Liver (tissue), 9 donors: Measurements from ENCODE around the gene CTPS1. TPM values are rescaled to one million over a fixed set of nuclear protein-coding genes. Genes with fewer than 3 reads are reported as not detected.

Source experiments
- DNase-seq: peaks from one replicate; pipeline ENCODE4 v3.0.0-alpha.2; 2017; ENCODE audit warnings: low spot score
- H3K27ac ChIP-seq, 2 donors: one replicate each; pipeline ENCODE4 v1.7.0; 2013; ENCODE audit warnings: inconsistent platforms in 2 of 2, low read length in 2 of 2, control low read depth in 1 of 2, low read depth in 1 of 2, mild to moderate bottlenecking in 1 of 2
- H3K27me3 ChIP-seq, 4 donors: one replicate each; pipeline versions ENCODE4 v1.6.1 to v1.7.0; 2013; ENCODE audit warnings: low read length in 3 of 4, inconsistent platforms in 1 of 4, mild to moderate bottlenecking in 1 of 4, moderate library complexity in 1 of 4; ENCODE audit not compliant: control insufficient read depth in 4 of 4, insufficient read depth in 4 of 4
- H3K36me3 ChIP-seq, 4 donors: one replicate each; pipeline versions ENCODE4 v1.6.1 to v1.7.0; 2013; ENCODE audit warnings: low read length in 3 of 4, mild to moderate bottlenecking in 3 of 4, low read depth in 1 of 4, moderate library complexity in 1 of 4; ENCODE audit not compliant: control insufficient read depth in 4 of 4, insufficient read depth in 3 of 4
- H3K4me1 ChIP-seq, 4 donors: one replicate each; pipeline versions ENCODE4 v1.6.1 to v1.7.0; 2013; ENCODE audit warnings: low read length in 3 of 4, mild to moderate bottlenecking in 3 of 4, moderate library complexity in 1 of 4; ENCODE audit not compliant: control insufficient read depth in 4 of 4, insufficient read depth in 4 of 4
- H3K4me3 ChIP-seq, 3 donors: one replicate each; pipeline versions ENCODE4 v1.6.1 to v1.7.0; 2013; ENCODE audit warnings: low read length in 3 of 3, control low read depth in 1 of 3, low read depth in 1 of 3, mild to moderate bottlenecking in 1 of 3
- H3K9ac ChIP-seq, 2 donors: one replicate each; pipeline ENCODE4 v1.7.0; 2013; ENCODE audit warnings: low read length in 2 of 2, mild to moderate bottlenecking in 2 of 2, moderate library complexity in 2 of 2, control low read depth in 1 of 2, low read depth in 1 of 2
- H3K9me3 ChIP-seq, 4 donors: one replicate each; pipeline versions ENCODE4 v1.6.1 to v1.7.0; 2013; ENCODE audit warnings: low read length in 3 of 4; ENCODE audit not compliant: control insufficient read depth in 4 of 4
- EGR1 ChIP-seq, 2 donors: IDR thresholded peaks; 2 replicates each; pipeline ENCODE4 v1.6.1; 2016 to 2018; ENCODE audit warnings: antibody characterized with exemption in 2 of 2, low read depth in 2 of 2
- FOXA1 ChIP-seq: IDR thresholded peaks from 2 replicates; pipeline ENCODE4 v1.6.1; 2016; ENCODE audit warnings: antibody characterized with exemption
- FOXA2 ChIP-seq: IDR thresholded peaks from 2 replicates; pipeline ENCODE4 v1.6.1; 2016; ENCODE audit warnings: antibody characterized with exemption
- GABPA ChIP-seq, 2 donors: IDR thresholded peaks in 1 of 2; conservative IDR thresholded peaks in 1 of 2; 2 replicates each; pipeline ENCODE4 v1.6.1; 2016; ENCODE audit warnings: antibody characterized with exemption in 2 of 2, mild to moderate bottlenecking in 1 of 2, moderate library complexity in 1 of 2
- HNF4A ChIP-seq, 2 donors: conservative IDR thresholded peaks; 2 replicates each; pipeline ENCODE4 v1.6.1; 2016; ENCODE audit warnings: antibody characterized with exemption in 2 of 2, mild to moderate bottlenecking in 2 of 2
- HNF4G ChIP-seq: IDR thresholded peaks from 2 replicates; pipeline ENCODE4 v1.6.1; 2016; ENCODE audit warnings: antibody characterized with exemption
- JUND ChIP-seq, 2 donors: IDR thresholded peaks; 2 replicates each; pipeline ENCODE4 v1.6.1; 2016; ENCODE audit warnings: antibody characterized with exemption in 2 of 2
- NR2F2 ChIP-seq: IDR thresholded peaks from 2 replicates; pipeline ENCODE4 v1.6.1; 2016; ENCODE audit warnings: antibody characterized with exemption
- RAD21 ChIP-seq, 2 donors: IDR thresholded peaks; 2 replicates each; pipeline ENCODE4 v1.6.1; 2016; ENCODE audit warnings: antibody characterized with exemption in 2 of 2, mild to moderate bottlenecking in 2 of 2
- RXRA ChIP-seq, 2 donors: IDR thresholded peaks; 2 replicates each; pipeline ENCODE4 v1.6.1; 2017 to 2018; ENCODE audit warnings: antibody characterized with exemption in 2 of 2, mild to moderate bottlenecking in 1 of 2
- SP1 ChIP-seq: IDR thresholded peaks from 2 replicates; pipeline ENCODE4 v1.6.1; 2018; ENCODE audit warnings: antibody characterized with exemption, mild to moderate bottlenecking
- TAF1 ChIP-seq: conservative IDR thresholded peaks from 2 replicates; pipeline ENCODE4 v1.6.1; 2016; ENCODE audit warnings: antibody characterized with exemption, mild to moderate bottlenecking
- YY1 ChIP-seq: IDR thresholded peaks from 2 replicates; pipeline ENCODE4 v1.6.1; 2016; ENCODE audit warnings: antibody characterized with exemption, mild to moderate bottlenecking
- WGBS: extraction: QIAGEN DNeasy Blood & Tissue Kit; methylation state at CpG from one replicate; pipeline ENCODE4 v1.1.7; 2013; 5-methylcytosine and 5-hydroxymethylcytosine counted together
- polyA plus RNA-seq, 2 donors: library from polyadenylated mRNA; stranded (reverse) in 1 of 2; unstranded in 1 of 2; fragments of 200-250 nt in 1 of 2; fragments of >200 nt in 1 of 2; fragmentation: Nextera tagmentation in 1 of 2; extraction: Ambion mirVana in 1 of 2; gene quantifications; one replicate each; pipeline versions ENCODE4 v1.2.1 to v1.2.3, GENCODE V29; 2013 to 2015
- total RNA-seq, 2 donors: library from RNA; depleted of rRNA; stranded (reverse); fragments of >200 nt; gene quantifications; one replicate each; pipeline ENCODE4 v1.2.3, GENCODE V29; 2014
- TF ChIP-seq, protein P1 (sequence below): IDR thresholded peaks from 2 replicates; pipeline ENCODE4 v1.6.1; 2016; ENCODE audit warnings: antibody characterized with exemption
- TF ChIP-seq, protein P2 (sequence below): fragments of 150-350 bp; IDR thresholded peaks from 2 replicates; pipeline ENCODE4 v1.5.1; 2017; ENCODE audit warnings: improper control_type of control experiment, low read depth, low read length; ENCODE audit not compliant: missing input control
- TF ChIP-seq, protein P3 (sequence below): IDR thresholded peaks from 2 replicates; pipeline ENCODE4 v1.6.1; 2016; ENCODE audit warnings: antibody characterized with exemption
- TF ChIP-seq, protein P4 (sequence below): IDR thresholded peaks from 2 replicates; pipeline ENCODE4 v1.6.1; 2016; ENCODE audit warnings: antibody characterized with exemption, mild to moderate bottlenecking
- TF ChIP-seq, protein P5 (sequence below): IDR thresholded peaks from 2 replicates; pipeline ENCODE4 v1.6.1; 2016; ENCODE audit warnings: antibody characterized with exemption
- donor health status: healthy.
- donor health status: healthy.
- donor health status: healthy.
- donor health status: healthy.
- donor health status: healthy.

The CTPS1 gene
- total and polyA plus RNA-seq, 4 donors = 13.6 to 46.9 (median 19.8) TPM

DNA sequence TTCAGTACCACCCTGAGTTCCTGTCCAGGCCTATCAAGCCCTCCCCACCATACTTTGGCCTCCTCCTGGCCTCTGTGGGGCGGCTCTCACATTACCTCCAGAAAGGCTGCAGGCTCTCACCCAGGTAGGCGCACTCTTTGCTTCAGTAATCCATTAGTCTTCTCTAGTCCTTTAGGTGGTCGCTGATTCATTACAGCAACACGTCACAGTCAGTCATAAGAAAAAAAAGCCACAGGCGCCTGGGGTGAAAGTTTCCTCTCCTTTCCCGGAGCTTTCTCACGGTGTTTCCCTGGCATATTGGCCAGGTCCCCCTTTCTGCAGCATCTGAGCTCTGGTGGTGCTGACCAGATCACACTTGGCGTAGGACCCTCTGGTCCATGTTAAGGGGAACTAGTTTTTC lies 30.0 kb downstream of the CTPS1 start:
- no peaks in the 10 kb centered on the region for H3K4me1 ChIP-seq
- H3K27ac ChIP-seq = no peak overlapping the region
- peaks cover 16 to 91% (median 73%) of the 10 kb centered on the region in 4 donors for H3K36me3 ChIP-seq
- no peaks in the 10 kb centered on the region for H3K9me3 ChIP-seq
- no peak overlapping the region for H3K9ac ChIP-seq
- WGBS = 96% methylated on average over 8 of the region's 8 CpGs
- H3K27me3 ChIP-seq = no peaks in the 10 kb centered on the region
- DNase-seq = no peak
- no peak overlapping the region for H3K4me3 ChIP-seq
- TF ChIP-seq NR2F2 = no peak
- no peak for TF ChIP-seq HNF4A (conservative IDR thresholded peaks at IDR 0.05)
- no peak for TF ChIP-seq RXRA (IDR thresholded peaks at IDR 0.05)
- TF ChIP-seq GABPA (IDR thresholded peaks at IDR 0.05 in 1 of 2, conservative IDR thresholded peaks at IDR 0.05 in 1 of 2) = no peak
- no peak for TF ChIP-seq EGR1 (IDR thresholded peaks at IDR 0.05; ENCODE audit: low read depth in 2 of 2)
- TF ChIP-seq, protein P1, sequence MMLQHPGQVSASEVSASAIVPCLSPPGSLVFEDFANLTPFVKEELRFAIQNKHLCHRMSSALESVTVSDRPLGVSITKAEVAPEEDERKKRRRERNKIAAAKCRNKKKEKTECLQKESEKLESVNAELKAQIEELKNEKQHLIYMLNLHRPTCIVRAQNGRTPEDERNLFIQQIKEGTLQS = no peak
- TF ChIP-seq, protein P2, sequence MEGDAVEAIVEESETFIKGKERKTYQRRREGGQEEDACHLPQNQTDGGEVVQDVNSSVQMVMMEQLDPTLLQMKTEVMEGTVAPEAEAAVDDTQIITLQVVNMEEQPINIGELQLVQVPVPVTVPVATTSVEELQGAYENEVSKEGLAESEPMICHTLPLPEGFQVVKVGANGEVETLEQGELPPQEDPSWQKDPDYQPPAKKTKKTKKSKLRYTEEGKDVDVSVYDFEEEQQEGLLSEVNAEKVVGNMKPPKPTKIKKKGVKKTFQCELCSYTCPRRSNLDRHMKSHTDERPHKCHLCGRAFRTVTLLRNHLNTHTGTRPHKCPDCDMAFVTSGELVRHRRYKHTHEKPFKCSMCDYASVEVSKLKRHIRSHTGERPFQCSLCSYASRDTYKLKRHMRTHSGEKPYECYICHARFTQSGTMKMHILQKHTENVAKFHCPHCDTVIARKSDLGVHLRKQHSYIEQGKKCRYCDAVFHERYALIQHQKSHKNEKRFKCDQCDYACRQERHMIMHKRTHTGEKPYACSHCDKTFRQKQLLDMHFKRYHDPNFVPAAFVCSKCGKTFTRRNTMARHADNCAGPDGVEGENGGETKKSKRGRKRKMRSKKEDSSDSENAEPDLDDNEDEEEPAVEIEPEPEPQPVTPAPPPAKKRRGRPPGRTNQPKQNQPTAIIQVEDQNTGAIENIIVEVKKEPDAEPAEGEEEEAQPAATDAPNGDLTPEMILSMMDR = no peak
- TF ChIP-seq RAD21 (IDR thresholded peaks at IDR 0.05) = no peak
- TF ChIP-seq SP1 = no peak

DNA sequence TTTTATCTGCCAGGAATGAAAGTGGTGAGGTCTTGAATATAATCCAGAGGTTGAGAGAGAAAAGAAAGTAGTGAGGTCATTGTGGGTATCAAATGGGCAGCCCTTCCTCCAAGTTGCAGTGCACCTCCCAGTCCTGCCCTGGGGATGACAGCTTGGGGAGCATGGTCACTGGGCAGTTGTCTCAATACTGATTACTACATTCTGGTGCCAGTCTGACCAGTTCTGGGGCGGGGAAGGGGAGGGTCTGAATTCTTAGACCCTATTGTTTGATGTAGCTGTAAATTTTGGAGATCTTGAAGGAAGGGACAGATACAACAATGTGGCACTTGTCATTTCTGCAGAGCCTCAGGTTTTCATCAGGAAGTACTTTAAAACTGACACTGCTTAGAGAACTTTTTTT lies 30.8 kb downstream of the CTPS1 start:
- no peaks in the 10 kb centered on the region for H3K27me3 ChIP-seq
- H3K4me3 ChIP-seq = no peak overlapping the region
- TF ChIP-seq, protein P1 = no peak
- no peak for TF ChIP-seq TAF1
- TF ChIP-seq FOXA1 = no peak
- TF ChIP-seq, protein P3, sequence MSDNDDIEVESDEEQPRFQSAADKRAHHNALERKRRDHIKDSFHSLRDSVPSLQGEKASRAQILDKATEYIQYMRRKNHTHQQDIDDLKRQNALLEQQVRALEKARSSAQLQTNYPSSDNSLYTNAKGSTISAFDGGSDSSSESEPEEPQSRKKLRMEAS = no peak
- TF ChIP-seq EGR1 (IDR thresholded peaks at IDR 0.05; ENCODE audit: low read depth in 2 of 2) = no peak
- TF ChIP-seq GABPA (IDR thresholded peaks at IDR 0.05 in 1 of 2, conservative IDR thresholded peaks at IDR 0.05 in 1 of 2) = no peak
- no peak for TF ChIP-seq HNF4A (conservative IDR thresholded peaks at IDR 0.05)
- no peak for TF ChIP-seq YY1
- TF ChIP-seq SP1 = no peak
- no peak for TF ChIP-seq NR2F2
- TF ChIP-seq HNF4G = no peak
- no peak for TF ChIP-seq JUND (IDR thresholded peaks at IDR 0.05)
- no peaks in the 10 kb centered on the region for H3K9me3 ChIP-seq
- DNase-seq = no peak
- 90% methylated on average over 1 of the region's 1 CpG for whole genome bisulfite sequencing
- no peaks in the 10 kb centered on the region for H3K4me1 ChIP-seq
- H3K9ac ChIP-seq = no peak overlapping the region
- H3K27ac ChIP-seq = no peak overlapping the region
- peaks cover 16 to 94% (median 73%) of the 10 kb centered on the region in 4 donors for H3K36me3 ChIP-seq

DNA sequence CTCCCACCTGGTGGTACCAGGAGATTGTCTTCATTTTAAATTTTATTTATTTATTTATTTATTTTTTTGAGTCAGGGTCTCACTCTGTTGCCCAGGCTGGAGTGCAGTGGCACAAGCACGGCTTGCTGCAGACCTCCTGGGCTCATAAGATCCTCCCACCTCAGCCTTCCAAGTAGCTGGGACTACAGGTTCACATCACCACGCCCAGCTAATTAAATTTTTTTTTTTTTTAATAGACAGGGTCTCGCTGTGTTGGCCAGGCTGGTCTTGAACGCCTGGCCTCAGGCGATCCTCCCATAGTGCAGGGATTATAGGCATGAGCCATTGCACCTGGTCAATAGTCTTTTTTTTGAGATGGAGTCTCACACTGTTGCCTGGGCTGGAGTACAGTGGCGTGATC lies 33.5 kb downstream of the CTPS1 start:
- no peak for DNase-seq
- 92% methylated on average over 6 of the region's 6 CpGs for WGBS
- Histone ChIP-seq H3K27ac (no peak overlapping the region), H3K36me3 (peaks cover 18 to 89% (median 62%) of the 10 kb centered on the region in 4 donors), H3K27me3 (no peaks in the 10 kb centered on the region), H3K9ac (no peak overlapping the region), H3K4me3 (no peak overlapping the region), H3K9me3 (no peaks in the 10 kb centered on the region), H3K4me1 (no peaks in the 10 kb centered on the region)
- TF ChIP-seq EGR1 (IDR thresholded peaks at IDR 0.05; ENCODE audit: low read depth in 2 of 2) (no peak), RAD21 (IDR thresholded peaks at IDR 0.05) (no peak), TAF1 (no peak), FOXA2 (no peak), RXRA (IDR thresholded peaks at IDR 0.05) (no peak), FOXA1 (no peak), SP1 (no peak), YY1 (no peak), NR2F2 (no peak), HNF4G (no peak)
- TF ChIP-seq, protein P3 = no peak
- TF ChIP-seq, protein P1 = no peak
- TF ChIP-seq, protein P4, sequence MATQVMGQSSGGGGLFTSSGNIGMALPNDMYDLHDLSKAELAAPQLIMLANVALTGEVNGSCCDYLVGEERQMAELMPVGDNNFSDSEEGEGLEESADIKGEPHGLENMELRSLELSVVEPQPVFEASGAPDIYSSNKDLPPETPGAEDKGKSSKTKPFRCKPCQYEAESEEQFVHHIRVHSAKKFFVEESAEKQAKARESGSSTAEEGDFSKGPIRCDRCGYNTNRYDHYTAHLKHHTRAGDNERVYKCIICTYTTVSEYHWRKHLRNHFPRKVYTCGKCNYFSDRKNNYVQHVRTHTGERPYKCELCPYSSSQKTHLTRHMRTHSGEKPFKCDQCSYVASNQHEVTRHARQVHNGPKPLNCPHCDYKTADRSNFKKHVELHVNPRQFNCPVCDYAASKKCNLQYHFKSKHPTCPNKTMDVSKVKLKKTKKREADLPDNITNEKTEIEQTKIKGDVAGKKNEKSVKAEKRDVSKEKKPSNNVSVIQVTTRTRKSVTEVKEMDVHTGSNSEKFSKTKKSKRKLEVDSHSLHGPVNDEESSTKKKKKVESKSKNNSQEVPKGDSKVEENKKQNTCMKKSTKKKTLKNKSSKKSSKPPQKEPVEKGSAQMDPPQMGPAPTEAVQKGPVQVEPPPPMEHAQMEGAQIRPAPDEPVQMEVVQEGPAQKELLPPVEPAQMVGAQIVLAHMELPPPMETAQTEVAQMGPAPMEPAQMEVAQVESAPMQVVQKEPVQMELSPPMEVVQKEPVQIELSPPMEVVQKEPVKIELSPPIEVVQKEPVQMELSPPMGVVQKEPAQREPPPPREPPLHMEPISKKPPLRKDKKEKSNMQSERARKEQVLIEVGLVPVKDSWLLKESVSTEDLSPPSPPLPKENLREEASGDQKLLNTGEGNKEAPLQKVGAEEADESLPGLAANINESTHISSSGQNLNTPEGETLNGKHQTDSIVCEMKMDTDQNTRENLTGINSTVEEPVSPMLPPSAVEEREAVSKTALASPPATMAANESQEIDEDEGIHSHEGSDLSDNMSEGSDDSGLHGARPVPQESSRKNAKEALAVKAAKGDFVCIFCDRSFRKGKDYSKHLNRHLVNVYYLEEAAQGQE = no peak
- TF ChIP-seq, protein P5, sequence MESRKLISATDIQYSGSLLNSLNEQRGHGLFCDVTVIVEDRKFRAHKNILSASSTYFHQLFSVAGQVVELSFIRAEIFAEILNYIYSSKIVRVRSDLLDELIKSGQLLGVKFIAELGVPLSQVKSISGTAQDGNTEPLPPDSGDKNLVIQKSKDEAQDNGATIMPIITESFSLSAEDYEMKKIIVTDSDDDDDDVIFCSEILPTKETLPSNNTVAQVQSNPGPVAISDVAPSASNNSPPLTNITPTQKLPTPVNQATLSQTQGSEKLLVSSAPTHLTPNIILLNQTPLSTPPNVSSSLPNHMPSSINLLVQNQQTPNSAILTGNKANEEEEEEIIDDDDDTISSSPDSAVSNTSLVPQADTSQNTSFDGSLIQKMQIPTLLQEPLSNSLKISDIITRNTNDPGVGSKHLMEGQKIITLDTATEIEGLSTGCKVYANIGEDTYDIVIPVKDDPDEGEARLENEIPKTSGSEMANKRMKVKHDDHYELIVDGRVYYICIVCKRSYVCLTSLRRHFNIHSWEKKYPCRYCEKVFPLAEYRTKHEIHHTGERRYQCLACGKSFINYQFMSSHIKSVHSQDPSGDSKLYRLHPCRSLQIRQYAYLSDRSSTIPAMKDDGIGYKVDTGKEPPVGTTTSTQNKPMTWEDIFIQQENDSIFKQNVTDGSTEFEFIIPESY = no peak
